Naive thymus-derived CD4-positive, alpha-beta T cell (primary cell): ENCODE measurements around the gene CDS2. TPM values are rescaled to one million over a fixed set of nuclear protein-coding genes. Genes with fewer than 3 reads are reported as not detected.

ENCODE experiments used
- ATAC-seq: fragments of 150-1000 bp; cut with Tn5 transposase; 2 replicates; pipeline ENCODE4 v1.10.0; 2021; ENCODE audit warnings: mild to moderate bottlenecking, moderate library complexity
- CTCF ChIA-PET: fragments of 350-600 bp; sonication (Branson Sonifier 250); formaldehyde crosslinking; loops from one replicate; lab custom pipeline; 2021; ENCODE audit warnings: antibody characterized with exemption; lab: Charles Lee
- POLR2A ChIA-PET: fragments of 350-600 bp; sonication (Branson Sonifier 250); formaldehyde crosslinking; loops from one replicate; lab custom pipeline; 2021; ENCODE audit warnings: antibody characterized with exemption, inconsistent platforms; lab: Charles Lee
- DNase-seq, 9 donors: peaks; one replicate each; pipeline versions ENCODE4 v3.0.0 to v3.0.0-alpha.2; 2020 to 2022; ENCODE audit warnings: mixed read lengths in 1 of 9
- H3K27ac ChIP-seq: one replicate; pipeline ENCODE4 v1.7.0; 2013; ENCODE audit warnings: mild to moderate bottlenecking, low read depth, low read length, moderate library complexity
- H3K27me3 ChIP-seq, 2 donors: one replicate each; pipeline ENCODE4 v1.7.0; 2013; ENCODE audit warnings: low read length in 2 of 2, mild to moderate bottlenecking in 2 of 2, moderate library complexity in 2 of 2; ENCODE audit not compliant: control insufficient read depth in 2 of 2, insufficient read depth in 2 of 2
- H3K36me3 ChIP-seq, 3 experiments: 1 replicate in 2 of 3; 2 replicates in 1 of 3; pipeline ENCODE4 v1.7.0; 2013; ENCODE audit warnings: low read length in 3 of 3, mild to moderate bottlenecking in 3 of 3, moderate library complexity in 1 of 3; ENCODE audit not compliant: insufficient read depth in 3 of 3, control insufficient read depth in 2 of 3
- H3K4me1 ChIP-seq, 2 donors: one replicate each; pipeline ENCODE4 v1.7.0; 2013; ENCODE audit warnings: low read length in 2 of 2, mild to moderate bottlenecking in 2 of 2, moderate library complexity in 1 of 2; ENCODE audit not compliant: control insufficient read depth in 2 of 2, insufficient read depth in 2 of 2
- H3K4me3 ChIP-seq: 2 replicates; pipeline ENCODE4 v1.7.0; 2013; ENCODE audit warnings: mild to moderate bottlenecking, low read length
- H3K9me3 ChIP-seq, 3 experiments: 1 replicate in 2 of 3; 2 replicates in 1 of 3; pipeline ENCODE4 v1.7.0; 2013; ENCODE audit warnings: low read length in 3 of 3; ENCODE audit not compliant: control insufficient read depth in 2 of 3
- H3K27ac Mint-ChIP-seq, 9 donors: one replicate each; pipeline ENCODE4 v1.8.0; 2020 to 2022; ENCODE audit warnings: mixed read lengths in 9 of 9, mild to moderate bottlenecking in 8 of 9, moderate library complexity in 5 of 9, inconsistent platforms in 2 of 9
- H3K27me3 Mint-ChIP-seq, 5 donors: one replicate each; pipeline ENCODE4 v1.8.0; 2021 to 2022; ENCODE audit warnings: mixed read lengths in 5 of 5, mild to moderate bottlenecking in 1 of 5
- H3K36me3 Mint-ChIP-seq, 5 donors: one replicate each; pipeline ENCODE4 v1.8.0; 2020 to 2022; ENCODE audit warnings: mixed read lengths in 5 of 5, mild to moderate bottlenecking in 3 of 5, inconsistent platforms in 1 of 5
- H3K4me1 Mint-ChIP-seq, 7 donors: one replicate each; pipeline ENCODE4 v1.8.0; 2020 to 2022; ENCODE audit warnings: mixed read lengths in 7 of 7, mild to moderate bottlenecking in 3 of 7, inconsistent platforms in 1 of 7
- H3K4me3 Mint-ChIP-seq, 10 donors: one replicate each; pipeline ENCODE4 v1.8.0; 2020 to 2022; ENCODE audit warnings: mild to moderate bottlenecking in 10 of 10, mixed read lengths in 10 of 10, moderate library complexity in 6 of 10, inconsistent platforms in 2 of 10
- H3K9me3 Mint-ChIP-seq, 11 donors: one replicate each; pipeline ENCODE4 v1.8.0; 2020 to 2022; ENCODE audit warnings: mixed read lengths in 11 of 11, mild to moderate bottlenecking in 4 of 11, inconsistent platforms in 1 of 11, moderate library complexity in 1 of 11
- intact Hi-C, 2 donors: fragments of 100-400 bp; cut with micrococcal nuclease; formaldehyde crosslinking; loops; one replicate each; pipeline ENCODE4 v1.15.1; 2023
- polyA plus RNA-seq, 2 donors: library from polyadenylated mRNA; unstranded; fragments of 300-500 nt; fragmentation: Illumina TruSeq; gene quantifications; one replicate each; pipeline ENCODE4 v1.2.3, GENCODE V29; 2021
- total RNA-seq, 6 experiments: library from RNA in 5 of 6; stranded (reverse) in 5 of 6; gene quantifications; 1 replicate in 5 of 6; 2 replicates in 1 of 6; pipeline ENCODE4 v1.2.3 and lab custom pipeline; 2021 to 2026

The CDS2 gene
- total and polyA plus RNA-seq, 7 experiments from 2014 or later = 34.9 to 58.3 (median 52.4) TPM

- Mint-ChIP-seq H3K27ac (no peak overlapping the region), H3K4me3 (no peak overlapping the region)
- intact Hi-C loops = no loop called here
Measured at GRCh38 chr20:5207138-5207537, 80.3 kb downstream of the CDS2 start.

DNA sequence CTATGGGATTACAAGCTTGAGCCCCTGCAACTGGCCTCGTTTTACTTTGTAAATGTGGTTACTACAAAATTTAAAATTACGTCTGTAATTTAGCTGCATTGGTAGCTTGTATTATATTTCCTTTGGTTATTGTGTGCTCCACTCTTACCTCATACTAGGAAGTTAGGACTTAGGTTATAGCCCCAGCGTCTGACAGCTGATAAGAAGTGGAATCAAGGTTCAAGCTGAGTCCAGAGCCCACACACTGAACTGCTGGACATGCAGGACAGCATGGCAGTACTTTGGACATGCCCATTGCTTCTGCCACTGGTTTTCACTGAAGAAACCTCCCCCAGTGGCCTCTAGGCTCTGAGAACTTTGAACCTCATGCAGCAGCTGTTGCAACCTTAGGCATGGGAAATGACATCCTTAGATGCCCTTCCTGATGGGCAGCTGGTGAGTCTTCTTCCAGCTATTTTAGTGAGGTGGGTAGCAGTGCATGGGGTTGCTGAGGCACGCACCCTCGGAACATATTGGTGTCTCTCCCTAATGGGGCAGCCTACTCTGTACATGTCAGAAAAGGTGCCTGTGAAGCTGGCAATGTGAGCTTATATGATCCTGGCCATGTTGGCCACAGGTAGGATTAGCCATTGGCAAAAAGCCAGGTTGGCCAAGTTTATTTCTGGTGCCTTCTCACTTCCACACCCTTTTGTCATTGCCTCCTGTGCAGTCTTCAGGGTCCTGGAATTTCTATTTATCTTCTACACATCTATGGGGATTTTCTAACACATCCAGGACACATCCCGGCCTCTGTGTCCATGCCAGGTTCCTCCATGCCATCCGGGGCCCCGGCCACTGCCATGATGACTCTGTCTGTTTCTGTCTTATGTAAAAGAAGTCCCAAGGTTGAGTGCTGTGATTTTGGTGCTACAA lies 85.3 kb downstream of the CDS2 start:
- no peaks in the 10 kb centered on the region for H3K9me3 Mint-ChIP-seq
- Histone ChIP-seq H3K27me3 (no peaks in the 10 kb centered on the region), H3K9me3 (no peaks in the 10 kb centered on the region), H3K36me3 (no peaks in the 10 kb centered on the region), H3K4me3 (no peak overlapping the region), H3K4me1 (no peaks in the 10 kb centered on the region), H3K27ac (no peak overlapping the region)
- POLR2A ChIA-PET = no interaction called here
- CTCF ChIA-PET = interaction anchor here (0.6 to 1.2 kb wide), 3 partner anchors 11 to 152 kb away, joined by 3 to 7 read pairs (median 5); no protein-coding TSS in a partner anchor
- H3K4me1 Mint-ChIP-seq = no peaks in the 10 kb centered on the region
- peaks cover 0 to 10% (median 4%) of the 10 kb centered on the region in 5 donors for H3K36me3 Mint-ChIP-seq
- intact Hi-C loops = no loop called here
- ATAC-seq = no peak
- H3K27me3 Mint-ChIP-seq = no peaks in the 10 kb centered on the region
- DNase-seq = no peak
- no peak overlapping the region for H3K27ac Mint-ChIP-seq
- no peak overlapping the region for H3K4me3 Mint-ChIP-seq

More at GRCh38 chr20:5207138-5207537, 80.3 kb downstream of the CDS2 start:
- Mint-ChIP-seq H3K27me3 (no peaks in the 10 kb centered on the region), H3K4me1 (peaks cover 0 to 8% (median 6%) of the 10 kb centered on the region in 7 donors), H3K9me3 (no peaks in the 10 kb centered on the region), H3K36me3 (peaks cover 0 to 7% (median 4%) of the 10 kb centered on the region in 5 donors)
- POLR2A ChIA-PET = no interaction called here
- Histone ChIP-seq H3K9me3 (no peaks in the 10 kb centered on the region), H3K27ac (no peak overlapping the region), H3K4me1 (no peaks in the 10 kb centered on the region), H3K4me3 (no peak overlapping the region), H3K36me3 (no peaks in the 10 kb centered on the region), H3K27me3 (no peaks in the 10 kb centered on the region)
- DNase-seq (no peak), ATAC-seq (no peak)
- CTCF ChIA-PET = no interaction called here

DNA sequence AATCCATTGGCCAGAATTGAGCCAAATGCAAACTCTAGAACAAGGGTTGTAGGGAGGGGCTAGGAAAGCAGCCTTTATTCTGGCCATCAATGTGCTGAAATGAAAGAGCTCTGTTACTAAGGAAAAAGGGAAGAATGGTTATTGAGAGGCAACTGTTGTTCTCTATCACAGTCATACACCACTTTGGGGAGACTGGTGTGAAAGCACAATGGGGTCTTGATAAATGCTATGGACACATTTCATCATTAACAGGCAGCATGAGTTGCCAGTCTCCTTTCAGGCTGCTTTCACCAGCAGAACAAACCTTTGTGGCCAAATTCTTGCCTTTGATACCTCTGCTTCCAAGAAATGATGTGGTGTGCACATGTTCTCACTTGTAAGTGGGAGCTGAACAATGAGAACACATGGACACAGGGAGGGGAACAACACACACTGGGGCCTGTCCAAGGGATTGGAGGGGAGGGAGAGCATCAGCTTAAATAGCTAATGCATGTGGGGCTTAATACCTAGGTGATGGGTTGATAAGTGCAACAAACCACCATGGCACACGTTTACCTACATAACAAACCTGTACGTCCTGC lies 86.2 kb downstream of the CDS2 start:
- H3K9me3 ChIP-seq = no peaks in the 10 kb centered on the region
- DNase-seq = no peak
- H3K9me3 Mint-ChIP-seq = no peaks in the 10 kb centered on the region
- H3K36me3 Mint-ChIP-seq = peaks cover 0 to 13% (median 4%) of the 10 kb centered on the region in 5 donors
- CTCF ChIA-PET = interaction anchor here (1.2 kb wide), 1 partner anchor 20 kb away, joined by 3 read pairs; no protein-coding TSS in a partner anchor
- no peaks in the 10 kb centered on the region for H3K27me3 Mint-ChIP-seq
- intact Hi-C loops = no loop called here
- H3K27me3 ChIP-seq = no peaks in the 10 kb centered on the region
- no peaks in the 10 kb centered on the region for H3K4me1 Mint-ChIP-seq
- no peaks in the 10 kb centered on the region for H3K4me1 ChIP-seq
- no peak overlapping the region for H3K4me3 Mint-ChIP-seq
- POLR2A ChIA-PET = no interaction called here
- H3K27ac ChIP-seq = no peak overlapping the region
- H3K27ac Mint-ChIP-seq = no peak overlapping the region
- H3K36me3 ChIP-seq = no peaks in the 10 kb centered on the region
- ATAC-seq = no peak
- H3K4me3 ChIP-seq = no peak overlapping the region

- no peak for ATAC-seq
- Histone ChIP-seq H3K9me3 (no peaks in the 10 kb centered on the region), H3K4me1 (no peaks in the 10 kb centered on the region), H3K27ac (no peak overlapping the region), H3K36me3 (no peaks in the 10 kb centered on the region), H3K27me3 (no peaks in the 10 kb centered on the region), H3K4me3 (no peak overlapping the region)
- Mint-ChIP-seq H3K4me1 (no peaks in the 10 kb centered on the region), H3K27me3 (no peaks in the 10 kb centered on the region), H3K27ac (no peak overlapping the region), H3K4me3 (no peak overlapping the region), H3K36me3 (peaks cover 0 to 14% (median 0%) of the 10 kb centered on the region in 5 donors), H3K9me3 (no peaks in the 10 kb centered on the region)
- intact Hi-C loops = no loop called here
- ChIA-PET POLR2A (no interaction called here), CTCF (interaction anchor here (1.0 kb wide), 1 partner anchor 9 kb away, joined by 5 read pairs; no protein-coding TSS in a partner anchor)
- no peak for DNase-seq
Measured at GRCh38 chr20:5214826-5215225, 88.0 kb downstream of the CDS2 start.

DNA sequence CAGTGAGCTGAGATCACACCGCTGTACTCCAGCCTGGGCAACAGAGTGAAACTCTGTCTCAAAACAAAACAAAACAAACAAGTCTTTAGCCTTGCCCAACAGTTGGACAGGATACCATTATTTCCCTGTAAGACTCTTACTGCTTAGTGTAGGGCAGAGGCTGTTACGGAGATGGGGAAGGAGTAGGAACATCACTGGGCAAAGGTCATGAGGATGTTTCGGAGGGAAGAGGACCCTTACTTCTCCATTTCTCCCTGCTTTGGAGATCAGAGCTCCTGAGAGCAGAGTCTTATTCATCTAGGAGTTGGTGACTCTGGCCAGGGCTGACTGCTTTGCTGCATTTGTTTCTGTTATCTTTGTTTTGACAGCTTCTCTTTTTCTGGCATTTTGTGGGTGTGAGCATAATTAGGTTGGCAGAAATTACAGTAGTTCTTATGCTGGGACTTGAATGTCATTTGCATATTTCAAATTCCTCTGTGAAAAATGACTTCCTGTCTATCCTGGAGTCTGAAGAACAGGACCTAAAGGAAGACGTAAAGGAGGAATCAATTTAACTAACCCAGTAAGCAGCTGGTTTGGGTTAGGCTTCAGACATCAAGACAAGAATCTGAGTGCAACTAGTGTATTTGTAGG lies 89.0 kb downstream of the CDS2 start:
- Mint-ChIP-seq H3K9me3 (no peaks in the 10 kb centered on the region), H3K27me3 (no peaks in the 10 kb centered on the region), H3K4me3 (no peak overlapping the region), H3K27ac (no peak overlapping the region), H3K4me1 (peaks cover 0 to 4% (median 0%) of the 10 kb centered on the region in 7 donors), H3K36me3 (peaks cover 0 to 14% (median 0%) of the 10 kb centered on the region in 5 donors)
- no peak overlapping the region for H3K27ac ChIP-seq
- H3K4me3 ChIP-seq = no peak overlapping the region
- ATAC-seq (no peak), DNase-seq (no peak)
- ChIA-PET CTCF (no interaction called here), POLR2A (no interaction called here)
- H3K27me3 ChIP-seq = no peaks in the 10 kb centered on the region
- intact Hi-C loops = no loop called here
- H3K4me1 ChIP-seq = no peaks in the 10 kb centered on the region
- no peaks in the 10 kb centered on the region for H3K36me3 ChIP-seq
- no peaks in the 10 kb centered on the region for H3K9me3 ChIP-seq

GRCh38 chr20:5216663-5217062 lies 89.9 kb downstream of the CDS2 start:
- Histone ChIP-seq H3K27me3 (no peaks in the 10 kb centered on the region), H3K4me1 (no peaks in the 10 kb centered on the region), H3K27ac (no peak overlapping the region), H3K9me3 (no peaks in the 10 kb centered on the region), H3K4me3 (no peak overlapping the region), H3K36me3 (no peaks in the 10 kb centered on the region)
- ATAC-seq = no peak
- no peak overlapping the region for H3K27ac Mint-ChIP-seq
- ChIA-PET POLR2A (no interaction called here), CTCF (no interaction called here)
- H3K4me1 Mint-ChIP-seq = peaks cover 0 to 4% (median 0%) of the 10 kb centered on the region in 7 donors
- H3K9me3 Mint-ChIP-seq = no peaks in the 10 kb centered on the region
- DNase-seq = no peak
- intact Hi-C loops = no loop called here
- no peak overlapping the region for H3K4me3 Mint-ChIP-seq
- H3K27me3 Mint-ChIP-seq = no peaks in the 10 kb centered on the region
- H3K36me3 Mint-ChIP-seq = peaks cover 0 to 14% (median 0%) of the 10 kb centered on the region in 5 donors
